ENCODE measurements around the gene TBC1D10A. TPM values are rescaled to one million over a fixed set of nuclear protein-coding genes. Genes with fewer than 3 reads are reported as not detected.

The TBC1D10A gene
- total and polyA plus RNA-seq, 2 experiments from 2014 or later: 3.3 to 8.8 TPM

GRCh38 chr22:30305519-30305905 is 21.2 kb downstream of the TBC1D10A start:
- Mint-ChIP-seq H3K27me3 (ENCODE audit: insufficient read depth, low read depth, poor library complexity) (peaks cover 4% of the 10 kb centered on the region), H3K36me3 (ENCODE audit: low read depth) (no peaks in the 10 kb centered on the region; the same call in 2 of the 3 replicates), H3K4me3 (no peak overlapping the region), H3K4me1 (peaks cover 10% of the 10 kb centered on the region; the same call in 2 of the 3 replicates), H3K27ac (no peak overlapping the region), H3K9me3 (no peaks in the 10 kb centered on the region)
- H3K79me2 ChIP-seq (replicated peaks; ENCODE audit: insufficient read depth): no peaks in the 10 kb centered on the region
- DNase-seq (ENCODE audit: low spot score): no peak
- H3K4me2 ChIP-seq: no peak overlapping the region
- no peak overlapping the region for H3K27ac ChIP-seq (ENCODE audit: low read depth)
- H2AFZ ChIP-seq: no peak overlapping the region
- peak; percentile 20; the same call in 1 of the 3 replicates for ATAC-seq
- no peaks in the 10 kb centered on the region; the same call in none of the 2 replicates for H4K20me1 ChIP-seq (replicated peaks; ENCODE audit: insufficient read depth)
- no peaks in the 10 kb centered on the region for H3K36me3 ChIP-seq (ENCODE audit: insufficient read depth)
- H3K4me1 ChIP-seq (ENCODE audit: insufficient read depth): no peaks in the 10 kb centered on the region
- no peak for TF ChIP-seq CREB1 (CRISPR knock-in tag; IDR thresholded peaks at IDR 0.05; ENCODE audit: low read depth)
- TF ChIP-seq NANOG (IDR thresholded peaks at IDR 0.05; ENCODE audit: borderline replicate concordance): no peak
- no peaks in the 10 kb centered on the region for H3F3A ChIP-seq (replicated peaks; ENCODE audit: low read depth)
- H3K4me3 ChIP-seq: no peak overlapping the region
- no peaks in the 10 kb centered on the region for H3K9me2 ChIP-seq (ENCODE audit: insufficient read depth)
- H3K27me3 ChIP-seq (ENCODE audit: insufficient read depth): no peaks in the 10 kb centered on the region

DNA sequence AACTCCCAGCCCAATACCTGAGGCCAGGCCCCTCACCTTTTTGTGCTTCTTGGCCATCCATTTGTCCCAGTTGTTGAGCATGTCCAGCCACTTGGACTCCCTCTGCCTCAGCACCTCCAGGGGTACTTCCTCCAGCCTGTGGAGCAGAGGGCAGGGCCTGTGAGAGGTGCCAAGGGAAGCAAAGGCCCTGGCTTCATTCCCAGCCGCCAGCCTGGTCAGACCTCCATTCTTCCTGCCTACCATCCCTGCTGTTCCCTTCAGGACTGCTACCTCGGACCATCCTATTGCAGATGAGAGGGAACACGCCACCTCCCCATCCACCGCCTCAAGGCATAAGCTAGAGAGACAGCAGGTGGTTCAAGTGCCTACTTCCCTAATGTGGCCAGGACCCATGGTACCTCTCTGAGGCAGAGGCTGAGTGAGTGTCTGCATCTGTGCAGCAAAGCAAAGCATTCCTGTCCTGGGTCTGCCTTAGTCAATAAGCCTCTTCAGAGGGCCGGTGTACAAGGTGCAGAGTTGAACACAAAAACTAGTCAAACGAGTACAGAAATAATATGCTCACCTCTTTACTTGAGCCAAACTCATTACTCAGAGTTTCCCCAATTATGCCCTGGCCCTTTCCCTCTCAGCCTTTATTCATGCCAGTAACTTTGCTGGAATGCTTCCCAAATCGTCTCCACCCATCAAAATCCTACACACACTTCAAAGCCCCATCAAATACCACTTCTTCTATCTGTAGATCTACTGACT is 22.1 kb downstream of the TBC1D10A start:
- Mint-ChIP-seq H3K4me1 (peaks cover 8% of the 10 kb centered on the region; the same call in 1 of the 3 replicates), H3K27me3 (ENCODE audit: insufficient read depth, low read depth, poor library complexity) (peaks cover 6% of the 10 kb centered on the region), H3K27ac (no peak overlapping the region), H3K36me3 (ENCODE audit: low read depth) (no peaks in the 10 kb centered on the region; the same call in 2 of the 3 replicates), H3K9me3 (no peaks in the 10 kb centered on the region), H3K4me3 (no peak overlapping the region)
- Histone ChIP-seq H3K79me2 (replicated peaks; ENCODE audit: insufficient read depth) (no peaks in the 10 kb centered on the region), H3K4me3 (no peak overlapping the region), H3F3A (replicated peaks; ENCODE audit: low read depth) (no peaks in the 10 kb centered on the region), H3K27me3 (ENCODE audit: insufficient read depth) (no peaks in the 10 kb centered on the region), H2AFZ (no peak overlapping the region), H3K9me2 (ENCODE audit: insufficient read depth) (no peaks in the 10 kb centered on the region), H3K4me1 (ENCODE audit: insufficient read depth) (no peaks in the 10 kb centered on the region), H3K27ac (ENCODE audit: low read depth) (no peak overlapping the region), H4K20me1 (replicated peaks; ENCODE audit: insufficient read depth) (no peaks in the 10 kb centered on the region; the same call in none of the 2 replicates), H3K4me2 (no peak overlapping the region), H3K36me3 (ENCODE audit: insufficient read depth) (no peaks in the 10 kb centered on the region)
- TF ChIP-seq CREB1 (CRISPR knock-in tag; IDR thresholded peaks at IDR 0.05; ENCODE audit: low read depth) (no peak), ZNF462 (CRISPR knock-in tag; IDR thresholded peaks at IDR 0.05) (no peak), EZH2phosphoT487 (IDR thresholded peaks at IDR 0.05; ENCODE audit: unreplicated experiment) (no peak), ETS1 (IDR thresholded peaks at IDR 0.05) (no peak), ZNF114 (CRISPR knock-in tag; IDR thresholded peaks at IDR 0.05) (no peak), NANOG (IDR thresholded peaks at IDR 0.05; ENCODE audit: borderline replicate concordance) (no peak)
- ATAC-seq (no peak), DNase-seq (ENCODE audit: low spot score) (no peak)
